Erythroblast (primary cell): Measurements from ENCODE around the gene ASB15.

Experiments
- GATA1 ChIP-seq: IDR thresholded peaks from 2 replicates; pipeline ENCODE4 v1.6.1; 2011; ENCODE audit warnings: low read depth, mild to moderate bottlenecking, control low read depth, low read length, moderate library complexity
- POLR2A ChIP-seq: IDR thresholded peaks from 2 replicates; pipeline ENCODE4 v1.6.1; 2011; ENCODE audit warnings: mild to moderate bottlenecking, low read length

DNA sequence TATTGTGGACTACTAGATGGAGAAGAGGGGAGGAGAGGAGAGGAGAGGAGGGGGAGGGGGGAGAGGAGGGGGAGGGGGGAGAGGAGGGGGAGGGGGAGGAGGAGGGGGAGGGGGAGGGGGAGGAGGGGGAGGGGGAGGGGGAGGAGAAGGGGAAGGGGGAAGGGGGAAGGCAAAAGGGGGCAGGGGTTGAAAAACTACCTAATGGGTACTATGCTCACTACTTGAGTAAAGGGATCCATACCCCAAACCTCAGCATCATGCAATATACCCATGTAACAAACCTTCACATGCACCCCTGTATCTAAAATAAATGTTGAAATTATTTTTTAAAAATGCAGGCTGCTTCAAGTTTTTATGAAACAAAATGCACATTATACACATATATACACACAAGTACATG, 39.0 kb downstream of the ASB15 start:
- TF ChIP-seq POLR2A (no peak), GATA1 (no peak)
